Body of pancreas (tissue), 4 donors: ENCODE measurements around the gene SUN2.

Experiments used
- POLR2A ChIP-seq, 3 donors: fragments of 450-650 bp; IDR thresholded peaks; one replicate each; pipeline ENCODE4 v1.6.1; 2016; ENCODE audit warnings: antibody characterized with exemption in 3 of 3, mild to moderate bottlenecking in 2 of 3
- TF ChIP-seq, protein P1 (sequence below), 7 experiments: fragments of 450-650 bp in 4 of 7; fragments of 200-600 bp in 3 of 7; sonication (generic) in 3 of 7; IDR thresholded peaks; one replicate each; pipeline ENCODE4 v1.5.1; 2016 to 2019; ENCODE audit warnings: antibody characterized with exemption in 7 of 7

DNA sequence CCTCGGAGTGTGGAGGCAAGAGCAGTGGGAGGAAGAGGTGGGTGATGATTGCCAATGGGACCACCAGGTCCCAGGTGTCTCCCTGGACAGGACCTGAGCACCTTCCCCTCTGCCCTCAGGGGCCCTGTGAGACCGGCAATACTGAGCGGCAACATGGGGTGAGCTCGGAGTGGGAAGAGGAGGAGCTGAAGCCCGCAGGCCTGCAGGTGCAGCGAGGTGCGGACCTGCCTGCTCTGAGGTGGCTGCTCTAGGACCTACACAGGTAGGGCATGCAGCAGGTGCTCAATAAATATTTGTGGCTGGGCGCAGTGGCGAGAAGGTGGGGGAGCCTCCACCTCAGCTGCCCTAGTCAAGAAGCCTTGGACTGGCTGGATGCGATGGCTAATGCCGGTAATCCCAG, 12.2 kb upstream of the SUN2 start:
- TF ChIP-seq, protein P1, sequence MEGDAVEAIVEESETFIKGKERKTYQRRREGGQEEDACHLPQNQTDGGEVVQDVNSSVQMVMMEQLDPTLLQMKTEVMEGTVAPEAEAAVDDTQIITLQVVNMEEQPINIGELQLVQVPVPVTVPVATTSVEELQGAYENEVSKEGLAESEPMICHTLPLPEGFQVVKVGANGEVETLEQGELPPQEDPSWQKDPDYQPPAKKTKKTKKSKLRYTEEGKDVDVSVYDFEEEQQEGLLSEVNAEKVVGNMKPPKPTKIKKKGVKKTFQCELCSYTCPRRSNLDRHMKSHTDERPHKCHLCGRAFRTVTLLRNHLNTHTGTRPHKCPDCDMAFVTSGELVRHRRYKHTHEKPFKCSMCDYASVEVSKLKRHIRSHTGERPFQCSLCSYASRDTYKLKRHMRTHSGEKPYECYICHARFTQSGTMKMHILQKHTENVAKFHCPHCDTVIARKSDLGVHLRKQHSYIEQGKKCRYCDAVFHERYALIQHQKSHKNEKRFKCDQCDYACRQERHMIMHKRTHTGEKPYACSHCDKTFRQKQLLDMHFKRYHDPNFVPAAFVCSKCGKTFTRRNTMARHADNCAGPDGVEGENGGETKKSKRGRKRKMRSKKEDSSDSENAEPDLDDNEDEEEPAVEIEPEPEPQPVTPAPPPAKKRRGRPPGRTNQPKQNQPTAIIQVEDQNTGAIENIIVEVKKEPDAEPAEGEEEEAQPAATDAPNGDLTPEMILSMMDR (IDR thresholded peaks at IDR 0.05): no peak
- no peak for TF ChIP-seq POLR2A (IDR thresholded peaks at IDR 0.05)
